H1 (cell line): ENCODE measurements around the gene WDR89. TPM values are rescaled to one million over a fixed set of nuclear protein-coding genes. Genes with fewer than 3 reads are reported as not detected.

Experiments used
- BACH1 ChIP-seq: IDR thresholded peaks from 2 replicates; pipeline ENCODE4 v1.6.1; 2012; ENCODE audit warnings: low read length, improper control_type of control experiment
- BRCA1 ChIP-seq: IDR thresholded peaks from 2 replicates; pipeline ENCODE4 v1.6.1; 2012; ENCODE audit warnings: low read depth, low read length, improper control_type of control experiment
- CHD7 ChIP-seq: fragments of 300-600 bp; sonication (generic); IDR thresholded peaks from 2 replicates; pipeline ENCODE4 v1.7.1; 2012; ENCODE audit warnings: low read length, moderate library complexity, mild to moderate bottlenecking, inconsistent platforms; ENCODE audit not compliant: insufficient replicate concordance
- CTBP2 ChIP-seq: IDR thresholded peaks from 2 replicates; pipeline ENCODE4 v1.7.0; 2011; ENCODE audit warnings: borderline replicate concordance, mild to moderate bottlenecking, moderate library complexity, mixed read lengths, low read length; ENCODE audit not compliant: insufficient read depth, insufficient read length
- CTCF ChIP-seq, 3 experiments: IDR thresholded peaks; 1 replicate in 2 of 3; 2 replicates in 1 of 3; pipeline versions ENCODE4 v1.5.1 to v1.6.1; 2011; ENCODE audit warnings: low read length in 3 of 3, mild to moderate bottlenecking in 3 of 3, inconsistent platforms in 2 of 3, low read depth in 1 of 3, moderate library complexity in 1 of 3; ENCODE audit not compliant: insufficient read depth in 1 of 3; ENCODE audit errors: control extremely low read depth in 1 of 3
- EZH2 ChIP-seq: fragments of 200-600 bp; sonication (generic); IDR thresholded peaks from 2 replicates; pipeline ENCODE4 v1.7.1; 2012; ENCODE audit warnings: low read depth, mild to moderate bottlenecking, moderate library complexity, low read length, inconsistent platforms; ENCODE audit not compliant: severe bottlenecking
- POLR2A ChIP-seq, 2 experiments: IDR thresholded peaks; 1 replicate in 1 of 2; 2 replicates in 1 of 2; pipeline ENCODE4 v1.6.1; 2011; ENCODE audit warnings: low read depth in 2 of 2, low read length in 2 of 2, mild to moderate bottlenecking in 2 of 2; ENCODE audit errors: control extremely low read depth in 1 of 2
- RXRA ChIP-seq: IDR thresholded peaks from 2 replicates; pipeline ENCODE4 v1.6.1; 2011; ENCODE audit warnings: low read depth, mild to moderate bottlenecking, low read length, moderate library complexity; ENCODE audit not compliant: insufficient read depth
- SP2 ChIP-seq: IDR thresholded peaks from 2 replicates; pipeline ENCODE4 v1.6.1; 2012; ENCODE audit warnings: mild to moderate bottlenecking, low read length, inconsistent platforms
- polyA plus RNA-seq, 7 experiments: library from polyadenylated mRNA; depleted of rRNA in 3 of 7; stranded (reverse) in 5 of 7; unstranded in 2 of 7; fragments of >200 nt in 5 of 7; fragments of 200-250 nt in 2 of 7; gene quantifications; 1 replicate in 5 of 7; 2 replicates in 1 of 7; 4 replicates in 1 of 7; pipeline versions ENCODE4 v1.2.1 to v1.2.3, GENCODE V29; 2011 to 2013; ENCODE audit warnings: missing spikeins in 2 of 7, mixed read lengths in 2 of 7
- total RNA-seq: library from RNA; stranded (reverse); fragmentation: NEBNext Ultra II Directional; extraction: Animal tissue kit (Norgen Biotek cat#: 25700); gene quantifications from 2 replicates; pipeline ENCODE4 v1.2.1, GENCODE V29; 2021

WDR89 gene
- total and polyA plus RNA-seq, 2 of the 8 experiments (the other 6 are each of a cell fraction or from before 2014, with no cell fraction given): 8.3 to 32.9 TPM

- TF ChIP-seq CHD7: no peak
- no peak for TF ChIP-seq POLR2A (IDR thresholded peaks at IDR 0.05; ENCODE audit: control extremely low read depth in 1 of 2, low read depth in 2 of 2, low read length in 2 of 2)
- TF ChIP-seq BRCA1: no peak
- no peak for TF ChIP-seq CTBP2
- no peak for TF ChIP-seq CTCF (IDR thresholded peaks at IDR 0.05; ENCODE audit: control extremely low read depth in 1 of 3, insufficient read depth in 1 of 3, low read depth in 1 of 3, low read length in 3 of 3)
- TF ChIP-seq EZH2: no peak
- no peak for TF ChIP-seq SP2
- TF ChIP-seq BACH1: no peak
- TF ChIP-seq RXRA: no peak
- TF ChIP-seq, all 59 proteins: peak for 0
Measured at GRCh38 chr14:63638493-63638892, 3.2 kb downstream of the WDR89 start (continued).
